IMR-90 (cell line): Measurements from ENCODE around the gene RASSF4.

Experiments used
- CTCF ChIP-seq: conservative IDR thresholded peaks from 2 replicates; pipeline ENCODE4 v1.5.1; 2012; ENCODE audit warnings: mild to moderate bottlenecking, low read depth, low read length, improper control_type of control experiment
- MAZ ChIP-seq: IDR thresholded peaks from 2 replicates; pipeline ENCODE4 v1.6.1; 2012; ENCODE audit warnings: low read depth, mild to moderate bottlenecking, low read length, improper control_type of control experiment, moderate library complexity, borderline replicate concordance
- POLR2A ChIP-seq: IDR thresholded peaks from 2 replicates; pipeline ENCODE4 v1.6.1; 2012; ENCODE audit warnings: mild to moderate bottlenecking, low read depth, low read length
- RAD21 ChIP-seq: IDR thresholded peaks from 2 replicates; pipeline ENCODE4 v1.6.1; 2012; ENCODE audit warnings: low read length, improper control_type of control experiment
- SMC3 ChIP-seq: fragments of 150-350 bp; IDR thresholded peaks from 2 replicates; pipeline ENCODE4 v1.6.1; 2016; ENCODE audit warnings: low read depth, mild to moderate bottlenecking, antibody characterized with exemption, low read length, moderate library complexity

- no peak for TF ChIP-seq CTCF
- TF ChIP-seq POLR2A = no peak
- no peak for TF ChIP-seq RAD21
- no peak for TF ChIP-seq SMC3
- no peak for TF ChIP-seq MAZ
Observed at GRCh38 chr10:45023426-45023825, 63.8 kb downstream of the RASSF4 start.
